Thymus (tissue), 11 donors: ENCODE measurements around the gene KIAA0753. TPM values are rescaled to one million over a fixed set of nuclear protein-coding genes. Genes with fewer than 3 reads are reported as not detected.

Experiments used
- DNase-seq, 9 donors: peaks; one replicate each; pipeline ENCODE4 v3.0.0-alpha.2; 2013; ENCODE audit warnings: low spot score in 9 of 9, low read depth in 6 of 9, missing footprints in 1 of 9
- H3K27ac ChIP-seq, 2 donors: one replicate each; pipeline ENCODE4 v1.5.1; 2013; ENCODE audit warnings: control low read depth in 1 of 2, low read depth in 1 of 2, low read length in 1 of 2, mild to moderate bottlenecking in 1 of 2, moderate library complexity in 1 of 2
- H3K27me3 ChIP-seq, 2 donors: one replicate each; pipeline ENCODE4 v1.5.1; 2013; ENCODE audit warnings: low read length in 1 of 2; ENCODE audit not compliant: control insufficient read depth in 2 of 2, insufficient read depth in 1 of 2
- H3K36me3 ChIP-seq, 2 donors: one replicate each; pipeline ENCODE4 v1.5.1; 2013; ENCODE audit warnings: low read length in 1 of 2, mild to moderate bottlenecking in 1 of 2, moderate library complexity in 1 of 2; ENCODE audit not compliant: control insufficient read depth in 2 of 2, insufficient read depth in 2 of 2
- H3K4me1 ChIP-seq, 2 donors: one replicate each; pipeline ENCODE4 v1.5.1; 2013; ENCODE audit warnings: low read length in 2 of 2; ENCODE audit not compliant: control insufficient read depth in 2 of 2, insufficient read depth in 2 of 2
- H3K4me3 ChIP-seq, 2 donors: one replicate each; pipeline ENCODE4 v1.5.1; 2013; ENCODE audit warnings: low read length in 2 of 2, control low read depth in 1 of 2, mild to moderate bottlenecking in 1 of 2
- H3K9me3 ChIP-seq, 2 donors: one replicate each; pipeline ENCODE4 v1.5.1; 2013; ENCODE audit warnings: low read length in 1 of 2, mild to moderate bottlenecking in 1 of 2; ENCODE audit not compliant: control insufficient read depth in 2 of 2, insufficient read depth in 1 of 2
- WGBS: extraction: QIAGEN DNeasy Blood & Tissue Kit; methylation state at CpG from one replicate; pipeline ENCODE4 v1.1.7; 2013; 5-methylcytosine and 5-hydroxymethylcytosine counted together
- polyA plus RNA-seq: library from polyadenylated mRNA; stranded (reverse); fragments of 200-250 nt; gene quantifications from one replicate; pipeline ENCODE4 v1.2.3, GENCODE V29; 2013
- total RNA-seq: library from RNA; stranded (reverse); fragments of 120-200 nt; gene quantifications from one replicate; pipeline ENCODE4 v1.2.4, GENCODE V29; 2013
- donor health status: healthy.

The KIAA0753 gene
- total and polyA plus RNA-seq, 2 donors = 10.8 to 11.8 TPM

- Histone ChIP-seq H3K27ac (no peak overlapping the region), H3K27me3 (no peaks in the 10 kb centered on the region), H3K4me1 (no peaks in the 10 kb centered on the region), H3K4me3 (no peak overlapping the region), H3K9me3 (no peaks in the 10 kb centered on the region), H3K36me3 (no peaks in the 10 kb centered on the region)
- 65% methylated on average over 5 of the region's 5 CpGs for WGBS
- no peak for DNase-seq
Measured at GRCh38 chr17:6532441-6532885, 108.0 kb downstream of the KIAA0753 start.

GRCh38 chr17:6531575-6531974 lies 108.9 kb downstream of the KIAA0753 start:
- Histone ChIP-seq H3K36me3 (no peaks in the 10 kb centered on the region), H3K27ac (no peak overlapping the region), H3K9me3 (no peaks in the 10 kb centered on the region), H3K4me1 (no peaks in the 10 kb centered on the region), H3K27me3 (no peaks in the 10 kb centered on the region), H3K4me3 (no peak overlapping the region)
- DNase-seq = no peak
- 88% methylated on average over 7 of the region's 7 CpGs for WGBS

- no peaks in the 10 kb centered on the region for H3K27me3 ChIP-seq
- no peaks in the 10 kb centered on the region for H3K9me3 ChIP-seq
- no peak overlapping the region for H3K27ac ChIP-seq
- H3K4me3 ChIP-seq = no peak overlapping the region
- no peaks in the 10 kb centered on the region for H3K4me1 ChIP-seq
- WGBS = 92% methylated on average over 5 of the region's 5 CpGs
- DNase-seq = no peak
- H3K36me3 ChIP-seq = no peaks in the 10 kb centered on the region
Measured at GRCh38 chr17:6530324-6530920, 110.1 kb downstream of the KIAA0753 start.

GRCh38 chr17:6528557-6528956 lies 112.0 kb downstream of the KIAA0753 start:
- H3K36me3 ChIP-seq = no peaks in the 10 kb centered on the region
- no peaks in the 10 kb centered on the region for H3K27me3 ChIP-seq
- no peak for DNase-seq
- no peaks in the 10 kb centered on the region for H3K4me1 ChIP-seq
- H3K9me3 ChIP-seq = no peaks in the 10 kb centered on the region
- H3K4me3 ChIP-seq = no peak overlapping the region
- no peak overlapping the region for H3K27ac ChIP-seq
- WGBS = 88% methylated on average over 3 of the region's 3 CpGs

Other genes starting within 250 kb of the KIAA0753 start
- 0.05 TPM for gene AIPL1, start 205.6 kb downstream of the KIAA0753 start, total RNA-seq
- 0.14 TPM for gene AIPL1, start 205.6 kb downstream of the KIAA0753 start, polyA plus RNA-seq
- gene PIMREG, start 196.3 kb downstream of the KIAA0753 start, total RNA-seq = 15.1 TPM
- gene PIMREG, start 196.3 kb downstream of the KIAA0753 start, polyA plus RNA-seq = 1.8 TPM
- 0.33 TPM for gene PITPNM3, start 84.2 kb downstream of the KIAA0753 start, total RNA-seq
- 0.52 TPM for gene PITPNM3, start 84.2 kb downstream of the KIAA0753 start, polyA plus RNA-seq
- 127 TPM for gene TXNDC17, start 349 bp upstream of the KIAA0753 start, total RNA-seq
- gene TXNDC17, start 349 bp upstream of the KIAA0753 start, polyA plus RNA-seq = 117 TPM
- gene MED31, start 10.9 kb upstream of the KIAA0753 start, total RNA-seq = 19.7 TPM
- 29.4 TPM for gene MED31, start 10.9 kb upstream of the KIAA0753 start, polyA plus RNA-seq
- 0.90 TPM for gene C17orf100, start 11.1 kb upstream of the KIAA0753 start, total RNA-seq
- gene C17orf100, start 11.1 kb upstream of the KIAA0753 start, polyA plus RNA-seq = 5.2 TPM
- gene SLC13A5, start 72.7 kb upstream of the KIAA0753 start, total RNA-seq = 0.05 TPM
- 0.14 TPM for gene SLC13A5, start 72.7 kb upstream of the KIAA0753 start, polyA plus RNA-seq
- gene XAF1, start 115.3 kb upstream of the KIAA0753 start, total RNA-seq = 41.1 TPM
- gene XAF1, start 115.3 kb upstream of the KIAA0753 start, polyA plus RNA-seq = 73.2 TPM
- gene FBXO39, start 135.5 kb upstream of the KIAA0753 start, total RNA-seq = 0.09 TPM
- 1.0 TPM for gene FBXO39, start 135.5 kb upstream of the KIAA0753 start, polyA plus RNA-seq
- 0.05 TPM for gene TEKT1, start 191.0 kb upstream of the KIAA0753 start, total RNA-seq
- gene TEKT1, start 191.0 kb upstream of the KIAA0753 start, polyA plus RNA-seq = 0.25 TPM